8988T (cell line): ENCODE measurements around the gene SLC27A6.
"Not testable (repeated sequence)": the region's sequence is repeated elsewhere in the genome, so short reads cannot be mapped to it uniquely, and the experiment has no call there.

Experiments used
- DNase-seq: peaks from one replicate; pipeline ENCODE4 v3.0.0; 2011

The SLC27A6 gene, protein sequence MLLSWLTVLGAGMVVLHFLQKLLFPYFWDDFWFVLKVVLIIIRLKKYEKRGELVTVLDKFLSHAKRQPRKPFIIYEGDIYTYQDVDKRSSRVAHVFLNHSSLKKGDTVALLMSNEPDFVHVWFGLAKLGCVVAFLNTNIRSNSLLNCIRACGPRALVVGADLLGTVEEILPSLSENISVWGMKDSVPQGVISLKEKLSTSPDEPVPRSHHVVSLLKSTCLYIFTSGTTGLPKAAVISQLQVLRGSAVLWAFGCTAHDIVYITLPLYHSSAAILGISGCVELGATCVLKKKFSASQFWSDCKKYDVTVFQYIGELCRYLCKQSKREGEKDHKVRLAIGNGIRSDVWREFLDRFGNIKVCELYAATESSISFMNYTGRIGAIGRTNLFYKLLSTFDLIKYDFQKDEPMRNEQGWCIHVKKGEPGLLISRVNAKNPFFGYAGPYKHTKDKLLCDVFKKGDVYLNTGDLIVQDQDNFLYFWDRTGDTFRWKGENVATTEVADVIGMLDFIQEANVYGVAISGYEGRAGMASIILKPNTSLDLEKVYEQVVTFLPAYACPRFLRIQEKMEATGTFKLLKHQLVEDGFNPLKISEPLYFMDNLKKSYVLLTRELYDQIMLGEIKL

DNA sequence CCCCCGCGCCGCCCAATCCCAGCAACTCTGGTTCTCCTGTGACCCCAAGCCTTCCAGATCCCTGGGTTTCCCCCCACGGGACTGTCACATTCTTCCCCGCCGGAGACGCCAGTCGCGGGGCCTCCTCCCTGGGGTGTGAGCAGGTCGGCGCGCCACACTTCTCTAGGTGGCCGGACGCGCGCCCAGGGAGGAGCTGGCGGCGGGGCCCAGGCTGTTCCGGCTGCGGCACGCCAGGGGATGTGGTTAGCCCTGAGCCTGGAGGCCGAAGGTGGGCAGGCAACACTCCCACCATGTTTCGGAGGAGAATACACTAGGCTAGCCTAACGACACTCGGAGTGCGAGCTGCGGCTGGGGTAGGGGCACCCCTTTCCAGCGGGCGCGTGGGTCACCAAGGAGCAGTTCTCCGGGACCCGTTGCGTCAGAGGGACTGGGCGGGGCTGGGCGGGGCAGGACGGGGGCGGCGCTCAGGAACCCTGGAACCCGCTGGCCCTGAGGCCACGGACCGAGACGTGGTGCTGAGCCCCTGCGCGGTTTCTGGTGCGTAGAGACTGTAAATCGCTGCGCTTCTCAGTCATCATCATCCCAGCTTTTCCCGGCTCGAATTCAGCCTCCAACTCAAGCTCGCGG is at the start of gene SLC27A6:
SLC27A6 (plus strand) TSS at position 478 of the 627 bp plus-strand sequence. CDS start 650 bp downstream, outside the sequence.
- DNase-seq, result no peak

DNA sequence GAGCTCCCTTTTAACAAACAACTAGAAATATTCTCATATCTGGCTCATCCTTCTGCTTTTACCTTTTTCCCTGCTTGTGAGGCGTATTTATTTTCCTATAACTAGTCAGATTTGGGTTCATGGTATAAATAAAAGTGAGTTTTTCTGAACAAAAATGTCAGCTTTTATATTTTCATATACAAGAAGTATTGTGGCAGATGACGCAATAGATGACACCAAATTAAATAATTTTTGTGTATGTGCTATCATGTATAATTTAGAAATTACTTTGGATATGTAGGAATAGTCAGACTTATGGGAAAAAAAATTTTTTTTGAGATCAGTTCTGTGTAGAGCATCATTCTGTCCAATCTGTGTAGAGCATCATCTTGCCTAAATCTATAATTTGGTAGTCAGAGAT is 45.7 kb upstream of the SLC27A6 start:
- DNase-seq, result no peak

DNA sequence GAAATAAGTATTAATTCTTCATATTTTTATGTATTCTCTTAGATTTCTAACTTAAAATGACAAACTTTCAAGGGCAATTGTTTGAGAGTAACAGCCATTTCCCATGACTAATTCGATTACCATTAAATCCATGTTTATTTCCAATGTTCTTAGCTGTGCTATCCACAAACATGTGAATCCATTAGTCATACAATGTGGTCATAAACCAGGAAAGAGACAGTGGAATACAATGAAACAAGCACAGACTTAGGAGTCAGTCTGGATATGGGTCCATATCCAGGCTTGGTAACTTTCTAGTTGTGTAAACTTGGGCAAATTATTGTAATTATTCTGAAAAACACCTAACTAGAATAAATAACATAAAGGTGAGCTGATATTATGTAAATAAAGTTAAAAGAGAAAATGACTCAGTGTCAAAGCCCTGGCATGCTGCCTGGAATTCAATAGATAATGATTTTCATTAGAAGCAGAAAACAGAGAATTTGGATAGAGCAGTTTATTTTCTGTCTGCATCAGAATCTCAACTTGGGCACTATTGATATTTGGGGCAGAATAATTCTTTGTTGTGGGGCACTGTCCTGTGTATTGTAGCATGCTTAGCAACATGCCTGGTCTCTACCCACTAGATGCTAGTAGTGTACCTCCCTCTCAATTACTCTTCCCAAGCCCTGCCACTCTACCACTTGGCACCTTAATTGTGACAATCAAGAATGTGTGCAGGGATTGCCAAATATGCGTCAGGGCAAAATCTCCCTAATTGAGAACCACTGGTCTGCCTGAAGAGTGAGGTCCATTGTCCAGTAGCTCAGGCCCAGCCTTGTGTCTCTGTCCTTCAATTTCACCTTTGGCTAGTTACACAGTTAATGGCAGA is 44.7 kb upstream of the SLC27A6 start:
- DNase-seq, result no peak

DNA sequence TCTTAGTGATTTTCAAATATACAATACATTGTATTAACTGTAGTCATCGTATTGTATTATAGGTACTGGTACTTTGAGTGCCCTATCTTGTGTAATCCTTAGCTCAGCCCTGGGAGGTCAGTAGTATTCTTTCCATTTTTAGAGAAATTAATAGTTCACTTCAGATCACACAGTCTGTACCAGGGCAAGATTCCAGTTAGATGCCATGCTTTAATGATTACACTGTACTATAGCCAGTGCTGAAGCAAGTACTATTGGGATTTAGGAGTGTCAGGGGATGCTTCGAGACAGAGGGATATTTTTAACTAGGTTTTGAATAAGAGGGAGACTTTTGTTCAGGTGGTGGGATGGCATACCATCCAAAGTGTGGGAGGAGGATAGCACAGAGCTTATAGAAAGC is 41.0 kb upstream of the SLC27A6 start:
- no peak for DNase-seq

DNA sequence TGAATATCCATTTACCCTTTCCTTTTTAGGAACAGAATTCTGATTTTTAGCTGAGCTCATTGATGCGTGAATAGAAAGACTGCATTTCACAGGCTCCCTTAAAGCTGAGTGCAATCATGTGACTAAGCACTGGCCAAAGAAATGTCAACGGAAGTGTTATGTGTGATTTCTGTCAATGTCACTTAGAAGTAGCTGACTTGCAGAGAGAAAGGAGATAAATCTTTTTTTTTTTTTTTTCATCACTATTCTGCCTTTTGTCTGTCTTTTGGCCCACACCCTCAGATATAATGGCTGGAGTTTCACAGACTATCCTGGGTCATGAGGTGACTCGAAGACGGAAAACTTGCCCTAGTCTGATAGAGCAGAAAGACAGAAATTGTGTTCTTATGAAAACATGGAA is 39.3 kb upstream of the SLC27A6 start:
- no peak for DNase-seq

DNA sequence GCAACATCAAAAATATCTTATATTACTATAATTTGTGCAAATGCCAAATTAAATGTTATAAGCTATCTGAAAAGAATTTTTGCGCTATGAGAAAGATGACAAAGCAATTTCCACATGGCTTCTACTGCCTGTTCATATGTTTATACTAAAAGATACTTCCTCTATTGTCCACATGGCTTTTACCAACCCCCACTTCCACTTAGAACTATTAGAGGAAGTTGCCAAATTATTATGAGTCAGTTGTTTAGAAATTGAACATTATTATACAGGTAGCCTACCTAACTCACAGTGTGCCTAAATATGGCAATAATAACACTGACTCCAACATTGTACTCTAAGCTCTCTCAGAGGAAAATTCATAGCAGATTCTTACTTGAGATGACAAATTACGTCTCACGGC is 37.6 kb upstream of the SLC27A6 start:
- no peak for DNase-seq

DNA sequence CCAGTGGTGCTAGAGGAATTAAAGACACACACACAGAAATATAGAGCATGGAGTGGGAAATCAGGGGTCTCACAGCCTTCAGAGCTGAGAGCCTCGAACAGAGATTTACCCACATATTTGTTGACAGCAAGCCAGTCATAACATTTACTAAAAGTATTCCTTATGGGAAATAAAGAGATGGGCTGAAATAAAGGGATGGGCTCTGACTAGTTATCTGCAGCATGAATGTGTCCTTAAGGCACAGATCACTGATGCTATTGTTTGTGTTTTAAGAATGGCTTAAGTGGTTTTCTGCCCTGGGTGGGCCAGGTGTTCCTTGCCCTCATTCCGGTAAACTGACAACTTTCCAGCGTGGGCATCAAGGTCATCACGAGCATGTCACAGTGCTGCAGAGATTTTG is 33.1 kb upstream of the SLC27A6 start:
- DNase-seq, result not testable (repeated sequence)

DNA sequence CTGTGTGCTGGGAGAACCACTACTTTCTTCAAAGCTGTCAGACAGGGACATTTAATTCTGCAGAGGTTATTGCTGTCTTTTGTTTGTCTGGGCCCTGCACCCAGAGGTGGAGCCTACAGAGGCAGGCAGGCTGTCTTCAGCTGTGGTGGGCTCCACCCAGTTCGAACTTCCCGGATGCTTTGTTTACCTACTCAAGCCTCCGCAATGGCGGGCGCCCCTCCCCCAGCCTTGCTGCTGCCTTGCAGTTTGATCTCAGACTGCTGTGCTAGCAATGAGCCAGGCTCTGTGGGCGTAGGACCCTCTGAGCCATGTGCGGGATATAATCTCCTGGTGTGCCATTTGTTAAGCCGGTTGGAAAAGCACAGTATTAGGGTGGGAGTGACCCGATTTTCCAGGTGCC is 22.2 kb upstream of the SLC27A6 start:
- not testable (repeated sequence) for DNase-seq

DNA sequence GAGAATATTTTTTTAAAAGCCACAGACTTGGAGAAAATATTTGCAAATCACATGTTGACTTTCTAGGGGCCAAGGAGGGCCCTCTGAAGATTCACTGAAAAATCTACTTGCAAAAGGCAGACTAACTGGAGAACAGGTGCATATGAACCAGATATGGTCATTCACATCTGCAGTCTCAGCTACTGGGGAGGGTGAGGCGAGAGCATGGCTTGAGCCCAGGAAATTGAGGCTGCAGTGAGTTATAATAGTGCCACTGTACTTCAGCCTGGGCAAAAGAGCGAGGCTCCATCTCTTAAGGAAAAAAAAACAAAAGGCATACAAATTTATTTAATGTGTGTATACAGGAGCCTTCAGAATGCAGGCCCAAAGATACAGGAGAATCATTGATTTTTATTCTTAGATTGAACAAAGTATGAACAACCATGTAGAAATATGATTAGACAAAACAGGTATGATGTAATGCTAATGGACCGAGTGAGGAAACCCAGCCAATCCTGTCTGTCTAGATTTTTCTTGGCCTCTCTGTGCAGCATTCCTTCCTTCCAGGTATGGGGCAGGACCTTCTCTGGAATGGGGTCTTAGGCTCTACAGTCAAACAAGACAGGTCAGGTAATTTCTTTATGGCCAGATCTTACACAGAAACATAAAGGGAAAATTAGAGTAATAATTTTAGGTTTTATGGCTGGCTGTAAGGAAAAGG is 15.3 kb upstream of the SLC27A6 start:
- no peak for DNase-seq

DNA sequence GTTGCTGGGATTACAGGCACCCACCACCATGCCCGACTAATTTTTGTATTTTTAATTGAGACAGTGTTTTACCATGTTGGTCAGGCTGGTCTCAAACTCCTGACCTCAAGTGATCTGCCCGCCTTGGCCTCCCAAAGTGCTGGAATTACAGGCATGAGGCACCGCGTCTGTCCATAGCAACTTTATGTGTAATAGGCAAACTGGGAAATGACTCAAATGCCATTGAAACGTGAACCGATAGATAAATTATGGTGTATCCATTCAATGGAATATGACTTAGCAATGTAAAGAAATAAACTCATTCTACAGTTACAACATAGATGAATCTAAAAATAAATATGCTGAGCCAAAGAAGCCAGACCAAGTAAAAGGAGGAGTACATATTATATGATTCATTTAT is 14.0 kb upstream of the SLC27A6 start:
- DNase-seq, result not testable (repeated sequence)

DNA sequence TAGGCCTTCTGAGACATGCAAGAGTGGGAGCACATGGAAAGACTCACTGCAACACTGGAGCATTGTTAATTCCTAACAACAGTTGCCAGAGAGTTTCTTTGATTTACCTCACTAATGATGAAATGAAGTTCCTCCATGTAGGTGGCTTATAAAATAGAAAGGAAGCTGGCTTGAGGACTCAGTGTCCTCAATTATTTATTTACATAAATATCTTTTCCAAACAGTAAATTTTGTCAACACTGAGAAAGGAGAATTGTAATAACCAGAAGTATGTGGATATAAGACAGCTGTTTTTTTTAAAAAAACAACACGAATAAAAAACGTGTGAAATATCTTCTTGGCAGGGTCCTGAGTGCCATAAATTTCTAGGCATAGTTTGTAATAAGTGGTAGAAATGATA is 9.1 kb upstream of the SLC27A6 start:
- DNase-seq, result no peak

DNA sequence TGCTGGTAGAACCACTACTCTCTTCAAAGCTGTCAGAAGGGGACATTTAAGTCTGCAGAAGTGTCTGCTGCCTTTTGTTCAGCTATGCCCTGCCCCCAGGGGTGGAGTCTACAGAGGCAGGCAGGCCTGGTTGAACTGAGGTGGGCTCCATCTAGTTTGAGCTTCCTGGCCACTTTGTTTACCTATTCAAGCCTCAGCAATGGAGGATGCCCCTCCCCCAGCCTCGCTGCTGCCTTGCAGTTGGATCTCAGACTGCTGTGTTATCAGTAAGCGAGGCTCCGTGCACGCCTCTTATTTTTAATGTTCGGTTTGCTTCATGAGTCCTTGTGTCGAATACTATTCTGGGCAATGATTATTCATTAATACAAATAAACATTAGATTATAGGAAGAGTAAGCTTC is 3.1 kb upstream of the SLC27A6 start:
- no peak for DNase-seq

DNA sequence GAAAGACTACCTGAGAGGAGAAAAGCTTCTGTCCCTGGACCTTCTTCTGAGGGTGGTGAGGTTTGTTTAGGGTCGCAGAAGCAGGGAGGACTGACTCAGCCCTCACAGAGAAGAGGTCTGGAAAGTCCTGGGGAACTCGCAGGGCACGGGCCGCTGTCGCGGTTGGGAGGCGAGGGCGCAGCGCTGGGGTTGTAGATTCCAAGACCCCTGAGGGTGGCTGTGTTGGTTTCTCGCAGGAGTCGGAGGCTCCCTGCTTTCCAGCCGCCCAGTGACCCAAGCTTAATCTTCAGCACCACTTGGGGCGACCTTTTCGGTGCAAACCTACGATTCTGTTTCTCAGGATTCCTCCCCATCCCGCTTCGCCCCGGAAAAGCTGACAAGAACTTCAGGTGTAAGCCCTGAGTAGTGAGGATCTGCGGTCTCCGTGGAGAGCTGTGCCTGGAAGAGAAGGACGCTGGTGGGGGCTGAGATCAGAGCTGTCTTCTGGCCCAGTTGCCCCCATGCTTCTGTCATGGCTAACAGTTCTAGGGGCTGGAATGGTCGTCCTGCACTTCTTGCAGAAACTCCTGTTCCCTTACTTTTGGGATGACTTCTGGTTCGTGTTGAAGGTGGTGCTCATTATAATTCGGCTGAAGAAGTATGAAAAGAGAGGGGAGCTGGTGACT is 482 bp downstream of the SLC27A6 start:
- DNase-seq, result no peak

DNA sequence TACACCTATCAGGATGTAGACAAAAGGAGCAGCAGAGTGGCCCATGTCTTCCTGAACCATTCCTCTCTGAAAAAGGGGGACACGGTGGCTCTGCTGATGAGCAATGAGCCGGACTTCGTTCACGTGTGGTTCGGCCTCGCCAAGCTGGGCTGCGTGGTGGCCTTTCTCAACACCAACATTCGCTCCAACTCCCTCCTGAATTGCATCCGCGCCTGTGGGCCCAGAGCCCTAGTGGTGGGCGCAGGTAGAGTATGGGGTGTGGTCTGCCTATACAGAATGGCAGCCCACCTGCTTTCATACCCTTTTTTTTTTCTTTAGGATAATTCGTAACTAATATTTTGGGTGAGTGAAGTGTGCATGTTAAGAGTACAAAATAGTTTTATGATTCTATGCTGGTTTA is 1.1 kb downstream of the SLC27A6 start:
- DNase-seq, result no peak

DNA sequence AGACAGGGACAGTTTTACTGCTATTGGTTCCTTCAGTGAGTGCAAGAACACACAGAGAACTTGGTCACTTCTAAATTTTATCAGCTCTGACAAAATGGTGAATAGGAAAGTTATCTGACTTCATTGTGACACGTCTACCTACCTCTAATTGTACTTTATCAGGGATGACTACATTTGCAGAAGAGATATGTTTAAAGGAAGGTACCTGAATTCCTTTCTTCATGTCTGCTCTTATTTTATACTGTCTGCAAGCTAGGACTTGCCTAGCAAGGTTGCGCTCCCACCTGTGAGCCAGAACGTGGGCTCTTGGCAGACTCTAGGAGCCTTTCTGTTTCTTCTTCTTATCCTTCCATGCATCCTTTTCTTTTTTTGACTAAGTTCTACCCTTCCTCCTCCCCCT is 1.6 kb downstream of the SLC27A6 start:
- DNase-seq, result no peak

DNA sequence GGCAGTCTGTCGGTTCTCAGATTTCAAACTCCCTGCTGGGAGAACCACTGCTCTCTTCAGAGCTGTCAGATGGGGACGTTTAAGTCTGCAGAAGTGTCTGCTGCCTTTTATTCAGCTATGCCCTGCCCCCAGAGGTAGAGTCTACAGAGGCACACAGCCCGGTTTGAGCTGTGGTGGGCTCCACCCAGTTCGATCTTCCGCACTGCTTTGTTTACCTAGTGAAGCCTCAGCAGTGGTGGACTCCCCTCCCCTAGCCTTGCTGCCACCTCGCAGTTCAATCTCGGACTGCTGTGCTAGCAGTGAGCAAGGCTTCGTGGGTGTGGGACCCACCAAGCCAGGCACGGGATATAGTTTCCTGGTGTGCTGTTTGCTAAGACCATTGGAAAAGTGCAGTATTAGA is 8.0 kb downstream of the SLC27A6 start:
- no peak for DNase-seq

DNA sequence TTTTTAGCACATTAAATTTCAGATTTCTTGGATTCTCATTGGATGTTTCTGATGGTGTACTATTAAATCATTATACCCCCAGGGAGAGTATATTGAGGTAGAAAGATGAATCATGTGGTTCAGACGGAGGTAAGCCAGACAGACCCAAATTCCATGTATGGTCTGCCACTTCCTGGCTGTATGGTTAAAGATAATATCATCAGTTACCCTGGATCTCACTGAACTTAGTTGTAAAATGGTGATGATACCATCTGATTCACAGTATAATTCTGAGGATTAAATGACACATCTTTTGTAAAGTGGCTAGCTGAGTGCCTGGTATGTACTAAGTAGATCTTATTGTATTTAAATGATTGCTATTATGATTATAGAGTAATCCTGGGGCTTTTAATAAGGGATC is 9.3 kb downstream of the SLC27A6 start:
- DNase-seq, result no peak

DNA sequence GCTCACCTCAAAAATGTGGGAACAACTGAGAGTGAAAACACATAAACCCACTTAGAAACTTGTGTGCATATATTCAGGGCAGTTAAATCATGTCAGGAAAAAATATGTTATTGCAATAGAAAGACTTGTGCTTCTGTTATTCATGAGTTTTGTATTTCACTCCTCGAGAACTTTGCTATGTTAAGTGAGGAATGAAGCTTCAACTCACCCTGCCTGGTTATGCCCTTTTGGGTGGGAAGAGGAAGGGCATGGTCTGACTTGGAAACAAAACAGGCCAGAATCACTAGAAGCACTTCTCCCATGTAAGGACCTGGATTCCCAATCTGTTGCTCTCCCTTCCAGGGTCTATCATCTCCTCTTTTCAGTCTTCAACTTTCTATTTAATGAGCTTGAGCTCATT is 14.5 kb downstream of the SLC27A6 start:
- DNase-seq, result no peak

DNA sequence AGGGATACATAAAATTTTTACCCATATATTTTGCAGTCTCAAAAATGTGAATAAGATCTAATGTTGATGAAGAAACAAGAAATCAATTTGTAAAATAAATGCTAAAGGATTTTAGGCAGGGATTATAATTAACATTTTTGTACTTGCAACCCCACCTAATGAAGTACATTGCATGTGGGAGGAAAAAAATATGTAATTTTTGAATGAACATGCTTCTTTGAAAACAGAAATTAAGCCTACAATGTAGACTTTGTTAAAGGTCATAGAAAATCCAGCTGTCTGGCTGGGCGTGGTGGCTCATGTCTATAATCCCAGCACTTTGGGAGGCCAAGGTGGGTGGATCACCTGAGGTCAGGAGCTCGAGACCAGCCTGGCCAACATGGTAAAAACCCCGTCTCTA is 15.6 kb downstream of the SLC27A6 start:
- no peak for DNase-seq

DNA sequence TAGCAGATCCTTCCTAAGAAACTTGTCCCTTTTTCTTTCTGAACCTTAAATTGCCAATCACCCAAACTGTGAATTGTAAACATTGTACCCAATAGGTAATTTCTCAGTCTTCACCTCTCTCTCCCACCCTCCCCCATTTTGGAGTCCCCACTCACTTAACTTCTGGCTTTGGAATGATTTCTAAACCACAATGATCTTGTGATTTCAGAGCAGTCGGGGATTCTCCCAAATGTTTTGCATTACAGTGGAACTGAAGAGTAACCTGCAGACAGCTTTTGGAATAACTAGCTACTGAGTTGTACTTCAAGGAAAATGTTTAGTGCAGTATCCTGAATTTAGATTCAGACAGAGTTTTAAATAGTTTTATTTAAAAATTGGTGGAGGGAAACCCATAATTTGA is 19.2 kb downstream of the SLC27A6 start:
- no peak for DNase-seq

DNA sequence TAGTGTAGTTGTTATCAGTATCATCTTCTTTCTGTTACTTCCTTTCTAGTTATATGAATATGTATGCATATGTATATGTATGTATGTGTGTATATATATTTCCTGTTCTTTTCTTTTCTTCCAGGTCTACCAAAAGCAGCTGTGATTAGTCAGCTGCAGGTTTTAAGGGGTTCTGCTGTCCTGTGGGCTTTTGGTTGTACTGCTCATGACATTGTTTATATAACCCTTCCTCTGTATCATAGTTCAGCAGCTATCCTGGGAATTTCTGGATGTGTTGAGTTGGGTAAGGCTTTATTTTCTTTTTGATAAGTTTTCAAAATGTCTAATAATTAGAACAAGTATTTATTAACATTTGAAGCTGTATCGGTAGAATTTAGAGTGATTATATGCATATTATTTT is 23.2 kb downstream of the SLC27A6 start:
- DNase-seq, result no peak
